GM21576 (cell line): ENCODE measurements around the gene HOXB13.
"Not testable (repeated sequence)": the region's sequence is repeated elsewhere in the genome, so short reads cannot be mapped to it uniquely, and the experiment has no call there.

Source experiments
- ATAC-seq: cut with Tn5 transposase; IDR thresholded peaks from one replicate; pipeline ENCODE4 v1.9.1; 2021; ENCODE audit warnings: mild to moderate bottlenecking, moderate library complexity; ENCODE audit not compliant: unreplicated experiment

Gene HOXB13

GRCh38 chr17:48726916-48727286, 1.6 kb downstream of the HOXB13 start:
- ATAC-seq: no peak

GRCh38 chr17:48726114-48726915, 2.2 kb downstream of the HOXB13 start:
- ATAC-seq: no peak

- ATAC-seq: no peak
These were observed 3.1 kb downstream of the HOXB13 start for GRCh38 chr17:48725288-48726064.

GRCh38 chr17:48725004-48725287, 3.6 kb downstream of the HOXB13 start:
- ATAC-seq: no peak

GRCh38 chr17:48724251-48725003, 4.1 kb downstream of the HOXB13 start:
- ATAC-seq: no peak

GRCh38 chr17:48723423-48724250, 4.9 kb downstream of the HOXB13 start:
- ATAC-seq: no peak

- no peak for ATAC-seq
These were observed 5.6 kb downstream of the HOXB13 start, which contains the start of gene PRAC2 for GRCh38 chr17:48722915-48723422. Gene PRAC2, plus strand, starts transcription at chr17:48723185. Its CDS starts 1,226 bp downstream, at chr17:48724411.

GRCh38 chr17:48722201-48722907, 6.2 kb downstream of the HOXB13 start, which contains the start of gene PRAC1:
Gene PRAC1, minus strand, starts transcription at chr17:48722518. Its CDS starts 126 bp downstream, at chr17:48722392.
- ATAC-seq: no peak

GRCh38 chr17:48721009-48721402, 7.5 kb downstream of the HOXB13 start:
- no peak for ATAC-seq

GRCh38 chr17:48720266-48721008, 8.1 kb downstream of the HOXB13 start:
- ATAC-seq: no peak

- ATAC-seq: no peak
These were observed 8.8 kb downstream of the HOXB13 start for GRCh38 chr17:48719642-48720265.

GRCh38 chr17:48718761-48719641, 9.5 kb downstream of the HOXB13 start:
- no peak for ATAC-seq

- no peak for ATAC-seq
These were observed 10.3 kb downstream of the HOXB13 start for GRCh38 chr17:48718227-48718760.

GRCh38 chr17:48717367-48718226, 11.0 kb downstream of the HOXB13 start:
- ATAC-seq: no peak

- not testable (repeated sequence) for ATAC-seq
These were observed 12.0 kb downstream of the HOXB13 start for GRCh38 chr17:48716549-48716948.
